Measurements from ENCODE around the gene RNU1-4. TPM values are rescaled to one million over a fixed set of nuclear protein-coding genes. Genes with fewer than 3 reads are reported as not detected.
"Not testable (repeated sequence)": the region's sequence is repeated elsewhere in the genome, so short reads cannot be mapped to it uniquely, and the experiment has no call there.

The RNU1-4 gene
- total RNA-seq, 1 donor from 2014 or later = 2,859 TPM

DNA sequence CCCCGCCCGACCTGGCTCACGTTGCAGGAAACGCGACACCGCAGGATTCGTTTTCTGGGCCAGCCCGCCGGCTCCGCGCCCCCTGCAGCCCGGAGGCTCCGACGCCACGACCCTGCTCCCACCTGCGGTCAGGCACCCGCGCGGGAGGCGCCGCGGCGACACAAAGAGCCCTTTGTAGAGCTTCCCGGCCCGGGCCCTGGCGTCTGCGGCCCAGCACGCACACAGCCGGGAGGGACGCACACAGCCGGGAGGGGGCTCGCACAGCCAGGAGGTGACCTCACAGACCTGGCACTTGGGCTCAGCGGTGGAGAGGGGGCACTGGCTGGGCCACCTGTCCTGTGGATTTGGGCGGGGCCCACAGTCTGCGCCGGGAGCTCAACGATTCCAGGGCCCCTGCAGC is 39.1 kb upstream of the RNU1-4 start:
- not testable (repeated sequence) for H3K4me3 Mint-ChIP-seq (ENCODE audit: unreplicated experiment); H3K36me3 Mint-ChIP-seq (ENCODE audit: unreplicated experiment); H3K27me3 Mint-ChIP-seq (ENCODE audit: unreplicated experiment); H3K4me1 Mint-ChIP-seq (ENCODE audit: unreplicated experiment); DNase-seq (ENCODE audit: extremely low spot score, unreplicated experiment); H3K9me3 Mint-ChIP-seq (ENCODE audit: unreplicated experiment); H3K27ac Mint-ChIP-seq (ENCODE audit: unreplicated experiment)

DNA sequence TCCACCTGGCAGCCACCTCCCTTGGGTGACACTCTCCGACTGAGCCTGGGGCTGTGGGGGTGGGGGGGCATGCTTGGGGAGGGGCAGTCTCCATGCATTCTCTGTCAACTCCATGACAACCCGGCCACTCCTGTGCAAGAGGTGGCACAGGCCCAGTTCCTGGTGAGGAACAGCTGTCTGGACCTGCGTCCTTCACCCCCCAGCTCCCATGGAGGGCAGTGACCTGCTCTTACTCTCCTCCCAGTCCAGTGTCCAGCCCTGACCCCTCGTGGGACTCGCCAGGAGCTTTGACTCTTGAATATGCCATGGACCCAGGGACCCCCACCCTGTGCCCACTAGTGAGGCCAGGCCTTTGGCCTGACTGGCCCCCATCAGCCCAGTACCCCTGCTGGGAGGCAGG is 38.0 kb upstream of the RNU1-4 start:
- not testable (repeated sequence) for H3K27me3 Mint-ChIP-seq (ENCODE audit: unreplicated experiment); H3K36me3 Mint-ChIP-seq (ENCODE audit: unreplicated experiment); H3K4me3 Mint-ChIP-seq (ENCODE audit: unreplicated experiment)

DNA sequence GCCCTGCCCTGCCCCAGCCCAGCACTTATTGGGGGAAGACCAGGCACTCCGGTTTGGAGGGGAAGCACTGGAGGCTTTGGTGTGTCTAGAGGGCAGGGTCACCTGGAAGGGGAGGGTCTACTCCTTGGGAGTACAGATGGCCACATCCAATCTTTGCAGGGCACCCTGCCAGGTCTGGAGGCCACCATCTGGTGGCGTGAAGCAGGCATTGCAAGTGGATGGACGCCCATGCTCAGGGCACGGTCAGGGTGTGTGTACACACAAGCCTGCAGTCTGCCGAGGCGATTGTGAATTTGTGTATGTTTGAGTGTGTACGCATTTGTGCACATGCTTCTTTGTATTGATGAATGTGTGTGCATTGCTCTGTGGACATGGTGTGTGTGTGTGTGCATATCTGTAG is 37.2 kb upstream of the RNU1-4 start:
- H3K27me3 Mint-ChIP-seq (ENCODE audit: unreplicated experiment); H3K4me1 Mint-ChIP-seq (ENCODE audit: unreplicated experiment); H3K9me3 Mint-ChIP-seq (ENCODE audit: unreplicated experiment); H3K4me3 Mint-ChIP-seq (ENCODE audit: unreplicated experiment); DNase-seq (ENCODE audit: extremely low spot score, unreplicated experiment); H3K36me3 Mint-ChIP-seq (ENCODE audit: unreplicated experiment); H3K27ac Mint-ChIP-seq (ENCODE audit: unreplicated experiment): not testable (repeated sequence)

More for the DNA sequence above, 38.0 kb upstream of the RNU1-4 start:
- DNase-seq (ENCODE audit: extremely low spot score, unreplicated experiment); H3K27ac Mint-ChIP-seq (ENCODE audit: unreplicated experiment); H3K4me1 Mint-ChIP-seq (ENCODE audit: unreplicated experiment); H3K9me3 Mint-ChIP-seq (ENCODE audit: unreplicated experiment): not testable (repeated sequence)

DNA sequence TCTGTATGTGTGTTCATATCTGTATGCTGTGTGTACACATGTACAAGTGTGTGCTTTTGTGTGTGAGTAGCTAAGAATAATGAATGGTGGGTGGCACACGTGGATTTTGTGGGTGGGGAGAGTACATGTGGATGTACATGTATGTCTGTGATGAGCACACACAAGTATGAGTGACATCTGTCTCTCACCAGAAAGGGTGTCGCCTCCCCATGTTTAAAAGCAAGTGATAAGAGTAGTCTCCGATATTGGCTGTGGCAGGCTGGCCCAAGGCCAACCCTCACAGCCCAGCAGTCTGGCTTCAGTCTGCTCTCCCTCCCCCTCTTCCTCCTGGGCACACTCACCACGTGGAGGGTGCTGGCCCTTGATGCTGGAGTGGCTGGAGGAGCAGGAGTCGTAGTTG is 36.7 kb upstream of the RNU1-4 start:
- H3K9me3 Mint-ChIP-seq (ENCODE audit: unreplicated experiment); H3K27me3 Mint-ChIP-seq (ENCODE audit: unreplicated experiment); DNase-seq (ENCODE audit: extremely low spot score, unreplicated experiment); H3K4me1 Mint-ChIP-seq (ENCODE audit: unreplicated experiment); H3K36me3 Mint-ChIP-seq (ENCODE audit: unreplicated experiment); H3K27ac Mint-ChIP-seq (ENCODE audit: unreplicated experiment); H3K4me3 Mint-ChIP-seq (ENCODE audit: unreplicated experiment): not testable (repeated sequence)

DNA sequence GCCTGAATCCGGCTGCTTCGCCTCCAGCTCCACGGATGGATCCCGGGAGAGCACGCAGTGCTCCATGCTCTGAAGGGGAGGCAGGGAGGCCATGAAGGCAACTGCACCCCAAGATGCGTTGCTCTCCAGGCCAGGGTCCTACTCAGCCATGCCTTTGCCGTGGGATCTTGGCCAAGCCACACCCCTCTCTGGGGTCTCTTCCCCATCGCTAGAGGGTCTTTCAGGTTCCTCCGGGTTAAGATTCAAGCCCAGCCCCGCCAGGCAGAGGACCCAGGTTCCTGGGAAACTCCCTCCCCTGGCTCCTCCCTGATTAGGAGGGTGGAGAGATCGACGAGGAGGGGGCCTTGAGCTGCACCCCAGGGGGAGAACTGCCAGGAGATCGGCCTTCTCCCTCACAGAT is 36.2 kb upstream of the RNU1-4 start:
- DNase-seq (ENCODE audit: extremely low spot score, unreplicated experiment); H3K4me1 Mint-ChIP-seq (ENCODE audit: unreplicated experiment); H3K27ac Mint-ChIP-seq (ENCODE audit: unreplicated experiment); H3K9me3 Mint-ChIP-seq (ENCODE audit: unreplicated experiment); H3K27me3 Mint-ChIP-seq (ENCODE audit: unreplicated experiment); H3K4me3 Mint-ChIP-seq (ENCODE audit: unreplicated experiment); H3K36me3 Mint-ChIP-seq (ENCODE audit: unreplicated experiment): not testable (repeated sequence)

DNA sequence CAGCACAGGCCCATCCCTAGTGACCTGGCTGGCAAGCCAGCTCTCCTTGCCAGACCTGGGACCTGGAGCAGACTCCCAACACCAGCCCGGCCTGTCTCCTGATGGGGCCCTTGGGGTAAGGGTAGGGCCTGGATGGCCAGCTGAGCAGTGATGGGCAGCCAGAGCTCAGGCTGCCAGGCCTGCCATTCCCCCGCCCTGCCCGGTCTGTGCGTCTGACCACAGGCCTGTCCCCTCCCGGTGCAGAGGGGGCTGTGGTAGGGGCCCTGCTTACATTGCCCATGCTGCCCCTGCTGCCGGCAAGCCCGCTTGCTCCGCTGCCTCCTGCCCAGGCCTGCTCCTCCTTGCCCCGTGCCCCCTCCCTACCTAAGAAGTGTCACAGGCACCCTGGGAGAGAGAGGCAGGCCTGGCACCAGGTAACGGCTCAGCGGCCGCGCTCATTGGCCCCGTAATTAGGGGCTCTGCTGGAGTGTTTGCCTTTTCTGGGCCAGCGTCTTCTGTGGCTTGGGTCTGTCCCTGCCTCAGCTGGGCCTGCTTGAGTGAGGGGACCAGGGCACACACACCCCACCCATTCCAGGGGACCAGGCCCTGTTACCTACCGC is 35.7 kb upstream of the RNU1-4 start:
- not testable (repeated sequence) for H3K27ac Mint-ChIP-seq (ENCODE audit: unreplicated experiment); H3K4me1 Mint-ChIP-seq (ENCODE audit: unreplicated experiment); H3K4me3 Mint-ChIP-seq (ENCODE audit: unreplicated experiment); DNase-seq (ENCODE audit: extremely low spot score, unreplicated experiment); H3K36me3 Mint-ChIP-seq (ENCODE audit: unreplicated experiment); H3K9me3 Mint-ChIP-seq (ENCODE audit: unreplicated experiment); H3K27me3 Mint-ChIP-seq (ENCODE audit: unreplicated experiment)

DNA sequence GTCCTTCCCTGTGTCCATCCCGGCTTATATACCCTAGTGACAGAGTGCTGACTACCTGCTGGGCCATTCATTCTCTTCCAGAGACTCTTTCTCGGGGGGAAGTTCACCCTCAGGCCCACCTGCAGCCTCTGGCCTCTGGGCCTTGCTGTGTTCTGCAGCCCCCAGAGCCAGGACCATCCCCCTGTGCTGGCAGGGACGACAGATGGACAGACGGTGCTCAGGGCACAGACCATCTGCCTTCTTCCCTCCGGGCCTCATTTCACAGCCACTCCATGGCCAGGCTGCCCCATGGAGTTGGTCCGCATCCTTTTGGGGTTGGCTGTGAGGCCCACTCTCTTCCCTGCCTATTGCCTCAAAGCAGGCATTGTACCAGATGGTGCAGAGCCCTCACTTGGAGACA is 34.0 kb upstream of the RNU1-4 start:
- not testable (repeated sequence) for H3K36me3 Mint-ChIP-seq (ENCODE audit: unreplicated experiment); H3K4me1 Mint-ChIP-seq (ENCODE audit: unreplicated experiment); H3K27ac Mint-ChIP-seq (ENCODE audit: unreplicated experiment); H3K27me3 Mint-ChIP-seq (ENCODE audit: unreplicated experiment); H3K9me3 Mint-ChIP-seq (ENCODE audit: unreplicated experiment); DNase-seq (ENCODE audit: extremely low spot score, unreplicated experiment); H3K4me3 Mint-ChIP-seq (ENCODE audit: unreplicated experiment)

DNA sequence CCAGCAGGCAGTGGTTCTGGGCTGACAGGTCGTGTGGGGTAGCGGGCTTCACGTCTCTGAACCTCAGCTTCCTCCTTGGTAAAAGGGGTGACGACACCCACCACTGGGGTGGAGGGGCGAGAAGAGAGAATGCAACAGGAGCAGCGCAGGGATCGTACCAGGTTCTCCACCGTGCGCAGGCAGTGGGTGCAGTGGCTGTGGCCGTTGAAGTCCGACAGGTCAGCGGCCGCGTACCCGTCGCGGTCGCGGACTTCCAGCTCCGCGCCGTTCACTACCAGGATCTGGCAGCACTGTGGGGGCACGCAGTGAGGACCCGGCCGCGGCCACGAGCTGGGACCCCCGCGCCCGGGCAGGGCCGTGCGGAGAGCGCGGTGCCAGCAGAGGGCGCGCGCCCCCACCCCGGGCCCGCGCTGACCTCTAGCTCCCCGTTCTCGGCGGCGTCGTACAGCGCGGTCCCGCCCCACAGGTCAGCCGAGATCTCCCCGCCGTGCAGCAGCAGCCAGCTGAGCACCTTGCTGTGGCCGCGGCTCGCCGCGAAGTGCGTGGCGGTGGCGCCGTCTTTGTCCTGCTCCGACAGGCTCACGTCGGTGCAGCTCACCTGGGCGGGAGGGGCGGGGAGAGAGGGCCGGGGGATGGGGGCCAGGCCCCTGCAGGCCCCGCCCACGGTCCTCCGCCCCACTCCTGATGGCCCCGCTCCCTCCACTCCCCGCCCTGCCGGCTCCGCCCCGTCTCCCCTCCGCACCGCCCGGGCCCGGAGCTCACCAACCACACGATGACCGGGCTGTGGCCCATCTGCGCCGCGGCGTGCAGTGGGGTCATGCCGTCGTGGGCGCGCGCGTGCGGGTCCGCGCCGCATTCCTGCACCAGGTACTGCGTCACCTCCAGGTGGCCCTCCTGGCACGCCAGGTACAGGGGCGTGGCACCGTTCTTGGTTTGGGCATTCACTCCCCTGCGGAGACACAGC is 32.9 kb upstream of the RNU1-4 start:
- not testable (repeated sequence) for H3K9me3 Mint-ChIP-seq (ENCODE audit: unreplicated experiment); H3K4me1 Mint-ChIP-seq (ENCODE audit: unreplicated experiment); H3K27me3 Mint-ChIP-seq (ENCODE audit: unreplicated experiment); H3K4me3 Mint-ChIP-seq (ENCODE audit: unreplicated experiment); H3K27ac Mint-ChIP-seq (ENCODE audit: unreplicated experiment); H3K36me3 Mint-ChIP-seq (ENCODE audit: unreplicated experiment); DNase-seq (ENCODE audit: extremely low spot score, unreplicated experiment)

DNA sequence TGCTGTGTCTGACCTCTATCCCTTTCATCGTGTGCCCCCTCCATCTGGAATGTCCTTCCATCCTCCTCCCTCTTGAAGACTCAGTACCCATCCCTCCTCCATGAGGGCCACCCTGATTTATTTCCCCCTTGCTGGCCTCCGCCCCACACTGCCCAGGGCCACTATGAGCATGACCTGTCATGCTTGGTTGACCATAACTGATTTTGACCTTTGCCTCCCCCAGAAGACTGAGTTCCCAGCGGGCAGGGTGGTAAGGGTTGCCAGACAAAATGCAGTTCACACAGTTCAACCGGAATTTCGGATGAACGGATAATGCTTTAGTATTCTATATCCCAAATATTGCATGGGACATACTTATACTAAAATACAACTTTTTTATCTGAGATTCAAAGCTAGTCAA is 31.6 kb upstream of the RNU1-4 start:
- H3K4me1 Mint-ChIP-seq (ENCODE audit: unreplicated experiment); H3K36me3 Mint-ChIP-seq (ENCODE audit: unreplicated experiment); H3K27me3 Mint-ChIP-seq (ENCODE audit: unreplicated experiment); H3K4me3 Mint-ChIP-seq (ENCODE audit: unreplicated experiment); H3K27ac Mint-ChIP-seq (ENCODE audit: unreplicated experiment); H3K9me3 Mint-ChIP-seq (ENCODE audit: unreplicated experiment); DNase-seq (ENCODE audit: extremely low spot score, unreplicated experiment): not testable (repeated sequence)

DNA sequence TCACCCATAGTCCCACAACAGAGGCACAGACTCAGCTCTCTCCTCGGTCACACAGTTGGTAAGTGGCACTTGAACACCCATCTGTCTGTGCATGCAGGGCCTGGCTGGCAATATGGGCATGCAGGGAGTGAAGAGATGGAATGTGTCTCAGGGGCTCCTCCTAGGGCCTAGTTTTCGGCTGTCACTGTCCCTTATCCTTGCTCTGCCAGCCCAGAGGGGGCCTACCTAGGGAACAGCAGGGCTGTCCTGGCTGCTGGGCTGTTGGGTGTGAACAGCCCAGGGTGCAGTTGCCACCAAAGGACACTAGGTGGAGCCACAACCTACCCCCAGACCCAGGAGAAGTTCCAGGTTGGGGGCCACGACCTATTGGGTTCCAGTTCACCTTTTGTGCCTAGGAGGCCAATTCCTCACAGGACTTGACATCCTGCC is 30.6 kb upstream of the RNU1-4 start:
- not testable (repeated sequence) for DNase-seq (ENCODE audit: extremely low spot score, unreplicated experiment); H3K27me3 Mint-ChIP-seq (ENCODE audit: unreplicated experiment); H3K4me1 Mint-ChIP-seq (ENCODE audit: unreplicated experiment); H3K27ac Mint-ChIP-seq (ENCODE audit: unreplicated experiment); H3K4me3 Mint-ChIP-seq (ENCODE audit: unreplicated experiment); H3K36me3 Mint-ChIP-seq (ENCODE audit: unreplicated experiment); H3K9me3 Mint-ChIP-seq (ENCODE audit: unreplicated experiment)

DNA sequence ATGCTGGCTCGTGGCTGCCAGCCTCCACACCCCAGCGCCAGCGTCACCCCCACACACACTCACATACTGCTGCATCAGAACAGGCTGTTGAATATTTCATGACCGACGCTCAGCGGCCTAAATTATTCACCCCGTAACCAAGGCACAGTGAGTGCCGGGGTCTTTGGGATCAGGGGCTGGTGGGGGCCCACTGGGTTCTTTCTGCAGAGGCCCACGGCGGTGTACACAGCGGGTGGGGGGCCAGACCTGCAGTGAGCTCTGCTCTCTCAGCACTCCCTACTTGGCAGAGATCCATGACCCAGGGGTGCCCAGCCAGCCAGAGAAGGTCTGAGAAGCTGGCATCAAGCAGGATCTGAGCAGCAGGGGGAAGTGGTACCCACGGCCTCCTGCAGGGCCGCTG is 29.7 kb upstream of the RNU1-4 start:
- not testable (repeated sequence) for H3K27ac Mint-ChIP-seq (ENCODE audit: unreplicated experiment); H3K9me3 Mint-ChIP-seq (ENCODE audit: unreplicated experiment); H3K4me1 Mint-ChIP-seq (ENCODE audit: unreplicated experiment); DNase-seq (ENCODE audit: extremely low spot score, unreplicated experiment); H3K27me3 Mint-ChIP-seq (ENCODE audit: unreplicated experiment); H3K4me3 Mint-ChIP-seq (ENCODE audit: unreplicated experiment); H3K36me3 Mint-ChIP-seq (ENCODE audit: unreplicated experiment)

DNA sequence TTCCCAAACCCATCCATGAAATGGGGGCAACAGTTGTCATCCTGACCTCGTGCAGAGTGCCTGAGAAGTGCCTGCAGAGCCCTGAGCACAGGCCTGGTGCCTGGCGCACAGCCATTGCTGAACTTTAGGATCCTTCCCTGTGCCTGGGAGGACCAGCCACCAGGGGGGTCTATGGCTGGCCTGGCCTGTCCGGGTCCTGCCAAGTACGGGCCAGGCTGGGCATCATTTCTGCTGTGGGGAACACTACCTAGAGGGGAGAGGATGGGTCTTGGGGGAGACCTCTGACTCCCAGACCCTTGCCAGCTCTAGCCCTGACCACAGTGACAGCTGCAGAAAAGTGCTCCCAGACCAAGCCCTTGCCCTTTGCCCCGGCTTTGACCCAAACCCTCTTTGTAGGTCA is 28.2 kb upstream of the RNU1-4 start:
- H3K9me3 Mint-ChIP-seq (ENCODE audit: unreplicated experiment); H3K4me3 Mint-ChIP-seq (ENCODE audit: unreplicated experiment); DNase-seq (ENCODE audit: extremely low spot score, unreplicated experiment); H3K4me1 Mint-ChIP-seq (ENCODE audit: unreplicated experiment); H3K36me3 Mint-ChIP-seq (ENCODE audit: unreplicated experiment); H3K27me3 Mint-ChIP-seq (ENCODE audit: unreplicated experiment); H3K27ac Mint-ChIP-seq (ENCODE audit: unreplicated experiment): not testable (repeated sequence)

Measured in osteocyte (in vitro differentiated cells).